Body of pancreas (tissue), 4 donors: Measurements from ENCODE around the gene IDE. TPM values are rescaled to one million over a fixed set of nuclear protein-coding genes. Genes with fewer than 3 reads are reported as not detected.
A peak's percentile ranks its signal among the peaks of the same experiment; 100 is the strongest.

Experiments
- ATAC-seq: fragments of 150-250 bp; one replicate; pipeline ENCODE4 v1.9.1; 2016
- DNase-seq, 4 donors: peaks; one replicate each; pipeline ENCODE4 v3.0.0-alpha.2; 2019
- H3K27ac ChIP-seq, 4 donors: fragments of 200-600 bp; sonication (generic); 1 replicate in 3 of 4; 2 replicates in 1 of 4; pipeline versions ENCODE4 v1.5.1 to v1.6.1; 2016 to 2019; ENCODE audit warnings: mild to moderate bottlenecking in 1 of 4, mixed read lengths in 1 of 4, moderate library complexity in 1 of 4
- H3K27me3 ChIP-seq, 2 donors: fragments of 200-600 bp; sonication (generic); one replicate each; pipeline ENCODE4 v1.6.0; 2016; ENCODE audit warnings: mild to moderate bottlenecking in 1 of 2
- H3K36me3 ChIP-seq, 2 donors: fragments of 200-600 bp; sonication (generic); replicated peaks in 1 of 2; 2 replicates each; pipeline ENCODE4 v1.5.1; 2016; ENCODE audit warnings: low read depth in 2 of 2; ENCODE audit not compliant: insufficient read depth in 1 of 2
- H3K4me1 ChIP-seq: fragments of 200-600 bp; sonication (generic); one replicate; pipeline ENCODE4 v1.6.0; 2016
- H3K4me3 ChIP-seq, 2 donors: fragments of 200-600 bp; sonication (generic); 1 replicate in 1 of 2; 2 replicates in 1 of 2; pipeline ENCODE4 v1.5.1; 2016 to 2019
- H3K9me3 ChIP-seq, 3 donors: fragments of 200-600 bp; sonication (generic); 1 replicate in 2 of 3; 2 replicates in 1 of 3; pipeline ENCODE4 v1.5.1; 2016
- CTCF ChIP-seq, 7 experiments: fragments of 450-650 bp in 4 of 7; fragments of 200-600 bp in 3 of 7; sonication (generic) in 3 of 7; IDR thresholded peaks; one replicate each; pipeline ENCODE4 v1.5.1; 2016 to 2019; ENCODE audit warnings: antibody characterized with exemption in 7 of 7
- POLR2A ChIP-seq, 3 donors: fragments of 450-650 bp; IDR thresholded peaks; one replicate each; pipeline ENCODE4 v1.6.1; 2016; ENCODE audit warnings: antibody characterized with exemption in 3 of 3, mild to moderate bottlenecking in 2 of 3
- WGBS, 2 donors: methylation state at CpG; one replicate each; pipeline ENCODE4 v1.1.5; 2017; 5-methylcytosine and 5-hydroxymethylcytosine counted together
- intact Hi-C: fragments of 100-400 bp; cut with DNase I; formaldehyde crosslinking; loops from one replicate; pipeline ENCODE4 v1.15.1; 2023
- total RNA-seq, 2 donors: library from RNA; depleted of rRNA; stranded (reverse); fragments of >200 nt; gene quantifications; one replicate each; pipeline ENCODE4 v1.1.0, GENCODE V29; 2016

IDE gene
- total RNA-seq, 2 donors from 2014 or later, result 13.8 to 19.5 TPM

- intact Hi-C loops, result no loop called here
- DNase-seq, result no peak
- no peaks in the 10 kb centered on the region for H3K4me1 ChIP-seq
- H3K36me3 ChIP-seq, result no peaks in the 10 kb centered on the region
- no peak for ATAC-seq
- H3K27ac ChIP-seq, result no peak overlapping the region
- H3K27me3 ChIP-seq, result no peaks in the 10 kb centered on the region
- no peaks in the 10 kb centered on the region for H3K9me3 ChIP-seq
- TF ChIP-seq POLR2A (IDR thresholded peaks at IDR 0.05) (no peak), CTCF (IDR thresholded peaks at IDR 0.05) (no peak)
- H3K4me3 ChIP-seq, result no peak overlapping the region
Observed at GRCh38 chr10:92421550-92421949, 152.3 kb downstream of the IDE start.

- H3K4me1 ChIP-seq, result no peaks in the 10 kb centered on the region
- H3K36me3 ChIP-seq, result no peaks in the 10 kb centered on the region
- DNase-seq (peak in 1 of 4 donors; percentile 7), ATAC-seq (peak; percentile 21)
- WGBS, 2 donors, result 11 to 15% methylated on average over 27 to 46 of the region's 46 CpGs
- TF ChIP-seq CTCF (IDR thresholded peaks at IDR 0.05) (no peak), POLR2A (IDR thresholded peaks at IDR 0.05) (no peak)
- peak overlapping the region in 1 of 2 donors; percentile 28 for H3K4me3 ChIP-seq
- no peak overlapping the region for H3K27ac ChIP-seq
- no peaks in the 10 kb centered on the region for H3K27me3 ChIP-seq
- H3K9me3 ChIP-seq, result no peaks in the 10 kb centered on the region
- intact Hi-C loops, result no loop called here
Observed at GRCh38 chr10:92420546-92421275, 153.2 kb downstream of the IDE start.

- TF ChIP-seq CTCF (IDR thresholded peaks at IDR 0.05) (peak in 6 of 7 experiments; percentile 19 to 47 (median 27)), POLR2A (IDR thresholded peaks at IDR 0.05) (no peak)
- H3K4me1 ChIP-seq, result no peaks in the 10 kb centered on the region
- ATAC-seq (peak; percentile 48), DNase-seq (peak; percentile 40 to 68 (median 50))
- no peak overlapping the region for H3K27ac ChIP-seq
- H3K9me3 ChIP-seq, result no peaks in the 10 kb centered on the region
- intact Hi-C loops, result no loop called here
- no peaks in the 10 kb centered on the region for H3K27me3 ChIP-seq
- H3K4me3 ChIP-seq, result peak overlapping the region in 1 of 2 donors; percentile 28
- WGBS, 2 donors, result 41 to 42% methylated on average over 20 to 34 of the region's 34 CpGs
- H3K36me3 ChIP-seq, result no peaks in the 10 kb centered on the region
Observed at GRCh38 chr10:92419740-92420545, 153.9 kb downstream of the IDE start.

- Histone ChIP-seq H3K4me1 (no peaks in the 10 kb centered on the region), H3K36me3 (no peaks in the 10 kb centered on the region), H3K4me3 (no peak overlapping the region), H3K9me3 (no peaks in the 10 kb centered on the region), H3K27me3 (no peaks in the 10 kb centered on the region), H3K27ac (no peak overlapping the region)
- ATAC-seq (no peak), DNase-seq (no peak)
- intact Hi-C loops, result no loop called here
- 96 to 98% methylated on average over 7 of the region's 7 CpGs for WGBS, 2 donors
- TF ChIP-seq CTCF (IDR thresholded peaks at IDR 0.05), result no peak
- no peak for TF ChIP-seq POLR2A (IDR thresholded peaks at IDR 0.05)
Observed at GRCh38 chr10:92418891-92419290, 155.0 kb downstream of the IDE start.
